ENCODE results near the gene IER3.
"Not testable (repeated sequence)": the region's sequence is repeated elsewhere in the genome, so short reads cannot be mapped to it uniquely, and the experiment has no call there.

IER3 gene

GRCh38 chr6:30768634-30769087 is 24.3 kb upstream of the IER3 start:
- DNase-seq (no peak), ATAC-seq (peak; percentile 50)

DNA sequence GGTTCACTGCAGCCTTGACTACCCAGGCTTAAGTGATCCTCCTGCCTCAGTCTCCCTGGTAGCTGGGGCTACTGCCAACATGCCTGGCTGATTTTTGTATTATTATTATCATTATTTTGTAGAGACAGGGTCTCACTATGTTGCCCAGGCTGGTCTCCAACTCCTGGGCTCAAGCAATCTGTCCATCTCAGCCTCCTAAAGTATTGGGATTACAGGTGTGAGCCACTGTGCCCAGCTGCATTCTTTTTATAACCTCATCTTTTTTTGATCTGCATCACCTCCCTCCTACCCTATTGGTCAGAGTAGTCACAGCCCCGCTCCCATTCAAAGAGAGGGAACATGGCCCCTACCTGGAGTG is 23.6 kb upstream of the IER3 start:
- no peak for DNase-seq
- no peak for ATAC-seq

DNA sequence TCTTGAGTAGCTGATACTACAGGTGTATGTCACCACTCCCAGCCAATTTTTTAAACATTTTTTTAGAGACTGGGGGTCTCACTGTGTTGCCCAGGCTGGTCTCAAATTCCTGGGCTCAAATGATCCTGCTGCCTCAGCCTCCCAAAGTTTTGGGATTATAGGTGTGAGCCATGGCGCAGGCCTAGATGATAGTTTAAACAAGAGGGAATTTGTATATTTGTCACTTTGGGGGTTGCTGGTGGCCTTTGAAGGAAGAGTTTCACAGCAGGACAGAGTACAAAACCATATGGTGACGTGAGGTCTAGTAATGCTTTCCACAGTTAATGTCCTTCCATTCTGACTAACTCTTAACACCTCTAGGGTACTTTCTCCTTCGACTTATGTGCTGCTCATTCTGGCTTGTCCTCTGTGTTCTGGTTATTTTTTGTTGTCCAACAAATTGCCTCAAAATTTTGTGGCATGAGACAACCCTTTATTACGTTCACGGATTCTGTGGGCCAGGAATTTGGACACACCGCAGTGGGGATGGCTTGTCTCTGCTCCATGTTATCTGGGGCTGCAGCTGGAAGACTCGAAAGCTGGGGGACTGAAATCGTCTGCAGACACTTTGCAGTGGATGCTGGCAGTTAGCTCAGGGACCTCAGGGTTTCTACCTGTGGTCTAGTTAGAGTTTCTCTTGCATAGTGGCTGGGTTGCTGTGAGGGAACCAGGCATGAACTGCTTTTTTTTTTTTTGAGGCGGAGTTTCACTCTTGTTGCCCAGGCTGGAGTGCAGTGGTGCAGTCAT is 23.0 kb upstream of the IER3 start:
- peak; percentile 47 for DNase-seq
- peak; percentile 71 for ATAC-seq

- no peak for DNase-seq
- no peak for ATAC-seq
Observed at GRCh38 chr6:30766461-30767157, 22.3 kb upstream of the IER3 start.

GRCh38 chr6:30765495-30765894 is 21.1 kb upstream of the IER3 start:
- not testable (repeated sequence) for DNase-seq, ATAC-seq

DNA sequence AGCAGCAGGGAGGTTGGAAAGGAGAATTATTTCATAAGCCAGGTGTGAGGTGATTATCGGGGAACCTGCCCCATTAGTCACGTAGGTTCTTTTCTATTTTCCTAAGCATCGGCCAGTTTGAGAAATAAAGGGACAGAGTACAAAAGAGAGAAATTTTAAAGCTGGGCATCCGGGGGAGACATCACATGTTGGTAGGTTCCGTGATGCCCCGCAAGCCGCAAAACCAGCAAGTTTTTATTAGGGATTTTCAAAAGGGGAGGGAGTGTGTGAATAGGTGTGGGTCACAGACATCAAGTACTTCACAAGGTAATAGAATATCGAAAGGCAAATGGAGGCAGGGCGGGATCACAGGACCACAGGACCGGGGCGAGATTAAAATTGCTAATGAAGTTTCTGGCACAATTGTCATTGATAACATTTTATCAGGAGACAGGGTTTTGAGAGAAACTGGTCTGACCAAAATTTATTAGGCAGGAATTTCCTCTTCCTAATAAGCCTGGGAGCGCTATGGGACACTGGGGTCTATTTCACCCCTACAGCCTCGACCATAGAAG is 20.2 kb upstream of the IER3 start:
- ATAC-seq, DNase-seq: not testable (repeated sequence)

DNA sequence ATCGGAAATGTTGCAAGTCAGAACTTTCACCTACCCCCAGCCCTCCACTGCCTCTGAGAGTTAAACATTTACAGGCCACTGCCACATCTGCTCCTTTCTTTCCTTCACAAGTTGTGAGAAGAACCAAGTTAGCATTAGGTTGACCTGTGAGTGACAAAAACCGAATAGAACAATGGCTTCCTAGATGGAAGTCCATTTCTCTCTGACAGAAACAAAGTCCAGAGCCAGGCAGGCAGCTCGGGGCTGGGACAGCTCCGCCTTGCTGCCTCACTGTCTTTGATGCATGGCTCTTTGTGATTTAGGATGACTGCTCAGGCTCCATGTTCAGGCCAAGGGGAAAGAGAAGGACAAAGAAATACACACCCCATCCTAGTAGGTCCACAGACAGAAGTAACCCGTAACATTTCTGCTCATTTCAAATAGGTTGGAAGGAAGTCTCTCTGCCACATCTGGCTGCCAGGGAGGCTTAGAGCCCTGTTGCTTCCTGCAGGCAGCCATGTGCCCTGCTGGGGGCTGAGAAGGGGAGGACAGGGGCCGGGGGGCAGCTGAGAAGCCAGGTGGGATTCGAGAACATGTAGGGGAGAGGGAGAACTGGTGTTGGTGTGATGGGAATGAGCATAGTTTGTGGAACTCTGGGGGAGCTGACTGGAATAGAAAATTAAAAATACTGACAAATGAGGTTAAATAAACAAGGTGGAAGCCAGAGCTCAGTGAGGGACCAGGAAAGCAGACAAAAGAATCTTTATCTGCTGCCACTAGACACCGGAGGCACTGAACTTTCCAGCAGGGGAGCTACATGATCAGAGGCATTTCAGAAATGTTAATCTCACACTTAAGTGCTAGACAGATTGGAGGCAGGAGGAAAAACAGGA is 19.5 kb upstream of the IER3 start:
- ATAC-seq (no peak), DNase-seq (no peak)

GRCh38 chr6:30763155-30763617 is 18.8 kb upstream of the IER3 start:
- ATAC-seq (no peak), DNase-seq (no peak)

DNA sequence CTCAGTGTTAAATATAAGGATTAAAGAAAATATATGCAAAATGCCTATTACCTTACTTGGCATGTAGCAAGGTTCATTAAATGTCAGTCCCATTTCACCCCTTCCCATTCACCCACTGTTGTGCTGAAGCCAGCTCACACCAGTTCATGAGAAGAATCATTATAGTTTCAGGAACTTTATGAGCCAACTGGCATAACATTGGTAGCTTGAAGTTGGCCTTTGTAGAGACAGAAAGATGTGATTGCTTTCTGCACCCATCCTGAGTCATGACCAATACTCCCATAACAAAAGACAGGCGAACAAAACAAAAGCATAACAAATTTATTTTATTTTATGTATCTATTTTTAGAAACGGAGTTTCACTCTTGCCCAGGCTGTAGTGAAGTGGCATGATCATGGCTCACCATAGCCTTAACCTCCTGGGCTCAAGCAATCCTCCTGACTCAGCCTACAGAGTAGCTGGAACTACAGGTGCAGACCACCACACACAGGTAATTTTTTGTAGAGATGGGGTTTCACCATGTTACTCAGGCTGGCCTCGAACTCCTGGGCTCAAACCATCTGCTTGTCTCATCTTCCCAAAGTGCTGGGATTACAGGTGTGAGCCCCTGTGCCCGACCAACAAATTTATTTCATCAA is 17.6 kb upstream of the IER3 start:
- ATAC-seq (peak; percentile 72), DNase-seq (no peak)

DNA sequence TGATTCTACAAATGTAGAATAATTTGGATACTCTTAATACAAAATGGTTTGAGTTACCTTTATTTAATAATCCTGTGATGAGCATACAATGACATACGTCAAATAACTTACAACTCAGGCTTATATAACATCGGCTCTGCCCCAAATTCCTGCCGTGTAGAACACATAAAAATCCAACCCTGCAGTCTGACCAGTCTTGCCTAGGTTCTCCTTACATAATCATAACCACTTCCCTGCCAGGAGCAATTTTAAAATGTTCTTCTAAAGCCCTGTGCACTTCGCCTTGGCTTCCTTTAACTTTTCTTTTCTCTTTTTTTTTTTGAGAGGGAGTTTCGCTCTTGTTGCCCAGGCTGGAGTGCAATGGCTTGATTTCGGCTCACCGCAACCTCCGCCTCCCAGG is 16.2 kb upstream of the IER3 start:
- ATAC-seq (no peak), DNase-seq (no peak)

DNA sequence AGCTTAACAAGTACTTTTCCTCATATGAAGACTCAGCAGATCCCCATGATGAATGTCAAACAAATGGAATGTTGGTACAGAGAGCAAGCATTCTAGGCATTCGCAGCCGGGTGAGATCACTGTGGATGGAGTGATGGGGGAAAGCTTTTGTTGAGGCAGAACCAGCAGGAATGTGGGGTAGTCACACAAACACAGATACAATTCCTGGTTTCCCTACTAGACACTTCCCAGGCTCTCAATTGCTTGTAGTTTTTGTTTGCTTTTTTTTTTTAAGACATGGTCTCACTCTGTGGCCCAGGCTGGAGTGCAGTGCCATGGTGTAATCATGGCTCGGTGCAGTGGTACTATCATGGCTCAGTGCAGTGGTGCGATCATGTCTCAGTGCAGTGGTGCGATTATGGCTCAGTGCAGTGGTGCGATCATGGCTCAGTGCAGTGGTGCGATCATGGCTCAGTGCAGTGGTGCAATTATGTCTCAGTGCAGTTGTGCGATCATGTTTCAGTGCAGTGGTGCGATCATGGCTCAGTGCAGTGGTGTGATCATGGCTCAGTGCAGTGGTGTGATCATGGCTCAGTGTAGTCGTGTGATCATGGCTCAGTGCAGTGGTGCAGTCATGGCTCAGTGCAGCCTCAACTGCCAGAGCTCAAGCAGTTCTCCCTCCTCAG is 15.4 kb upstream of the IER3 start:
- no peak for DNase-seq
- ATAC-seq: no peak

DNA sequence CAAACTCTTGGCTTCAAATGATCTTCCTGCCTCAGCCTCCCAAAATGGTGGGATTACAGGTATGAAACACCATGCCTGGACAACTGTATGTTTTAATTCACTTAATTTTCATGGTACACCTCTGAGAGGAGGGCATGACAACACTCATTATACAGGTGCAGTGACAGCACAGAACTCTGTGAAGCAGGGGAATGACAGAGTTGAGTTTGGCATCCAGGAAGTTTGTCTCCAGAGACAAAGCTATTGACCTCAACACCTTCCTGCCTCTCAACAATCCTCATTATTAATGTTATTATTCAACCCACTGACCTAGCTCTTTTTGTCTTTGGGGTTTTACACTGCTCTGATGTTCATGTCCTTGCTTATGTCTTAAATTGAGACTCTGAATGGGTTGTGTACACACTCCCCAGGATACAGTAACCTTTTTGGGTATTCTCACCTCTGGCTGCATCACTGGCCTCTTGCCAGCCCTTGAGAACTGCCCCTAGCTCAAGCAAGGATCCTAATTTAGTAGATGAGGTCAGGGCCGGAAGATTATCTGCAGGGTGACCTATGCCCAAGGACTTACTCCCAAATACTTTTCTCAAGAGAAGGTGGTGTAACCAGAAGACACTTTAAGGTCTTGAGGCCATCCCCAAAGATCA is 13.0 kb upstream of the IER3 start:
- ATAC-seq (no peak), DNase-seq (no peak)

- ATAC-seq: not testable (repeated sequence)
Observed at GRCh38 chr6:30756405-30757003, 12.2 kb upstream of the IER3 start.

DNA sequence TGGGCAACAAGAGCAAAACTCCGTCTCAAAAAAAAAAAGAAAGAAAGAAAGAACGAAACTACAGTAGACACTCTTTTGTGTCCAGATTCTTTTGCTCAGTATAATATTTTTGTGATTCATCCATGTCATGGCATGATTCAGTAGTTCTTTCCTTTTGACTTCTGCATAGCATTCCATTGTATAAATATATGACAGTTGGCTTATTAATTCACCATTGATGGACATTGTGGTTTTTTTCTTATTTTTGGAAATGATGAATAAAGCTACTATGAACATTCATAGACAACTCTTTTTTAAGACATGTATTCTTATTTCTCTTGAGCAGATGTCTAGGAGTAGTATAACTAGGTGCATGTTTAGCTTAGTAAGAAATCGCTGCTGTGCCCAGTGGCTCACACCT is 10.3 kb upstream of the IER3 start:
- DNase-seq: no peak
- ATAC-seq: no peak

More at GRCh38 chr6:30756405-30757003, 12.2 kb upstream of the IER3 start:
- not testable (repeated sequence) for DNase-seq

DNA sequence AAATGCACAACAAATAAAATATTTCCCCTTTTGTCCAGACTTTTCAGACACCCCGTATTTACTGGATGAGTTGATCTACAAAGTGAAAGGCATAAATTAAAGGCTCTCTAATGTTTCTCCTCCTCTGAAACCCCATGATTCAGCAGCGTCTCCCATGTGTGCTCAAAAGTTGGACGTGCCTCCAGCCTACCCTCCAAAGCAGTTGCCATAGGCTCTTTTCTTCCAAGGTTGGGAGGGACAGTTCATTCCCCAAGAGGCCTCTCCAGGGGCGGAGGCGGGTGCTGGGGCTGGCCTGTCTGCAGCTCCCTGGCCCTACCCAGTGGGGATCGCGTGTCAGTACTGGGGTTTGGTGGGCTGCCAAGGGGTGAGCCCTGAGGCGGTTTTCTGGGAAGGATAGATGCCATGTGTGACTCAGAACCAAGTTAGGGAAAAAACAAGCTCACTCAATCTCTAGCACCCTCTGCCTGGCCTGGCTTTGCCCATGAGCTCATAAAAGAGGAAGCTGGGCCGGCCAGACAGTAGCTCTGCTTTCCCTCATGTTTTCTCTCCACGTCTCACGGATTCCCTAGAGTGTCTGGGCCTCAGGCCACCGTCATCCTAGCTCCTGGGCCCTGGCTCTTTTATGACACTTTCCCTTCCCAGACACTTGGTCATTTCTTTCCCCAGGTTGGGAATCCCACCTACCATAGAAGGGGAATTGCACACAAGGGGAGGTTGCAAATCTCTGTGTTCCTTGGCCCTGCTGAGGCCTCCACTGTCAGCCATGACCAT is 8.0 kb upstream of the IER3 start:
- peak; percentile 50 for DNase-seq

GRCh38 chr6:30750379-30750668 is 6.0 kb upstream of the IER3 start:
- no peak for DNase-seq
- no peak for ATAC-seq

More for the DNA sequence above, 8.0 kb upstream of the IER3 start:
- peak; percentile 66 for ATAC-seq

DNA sequence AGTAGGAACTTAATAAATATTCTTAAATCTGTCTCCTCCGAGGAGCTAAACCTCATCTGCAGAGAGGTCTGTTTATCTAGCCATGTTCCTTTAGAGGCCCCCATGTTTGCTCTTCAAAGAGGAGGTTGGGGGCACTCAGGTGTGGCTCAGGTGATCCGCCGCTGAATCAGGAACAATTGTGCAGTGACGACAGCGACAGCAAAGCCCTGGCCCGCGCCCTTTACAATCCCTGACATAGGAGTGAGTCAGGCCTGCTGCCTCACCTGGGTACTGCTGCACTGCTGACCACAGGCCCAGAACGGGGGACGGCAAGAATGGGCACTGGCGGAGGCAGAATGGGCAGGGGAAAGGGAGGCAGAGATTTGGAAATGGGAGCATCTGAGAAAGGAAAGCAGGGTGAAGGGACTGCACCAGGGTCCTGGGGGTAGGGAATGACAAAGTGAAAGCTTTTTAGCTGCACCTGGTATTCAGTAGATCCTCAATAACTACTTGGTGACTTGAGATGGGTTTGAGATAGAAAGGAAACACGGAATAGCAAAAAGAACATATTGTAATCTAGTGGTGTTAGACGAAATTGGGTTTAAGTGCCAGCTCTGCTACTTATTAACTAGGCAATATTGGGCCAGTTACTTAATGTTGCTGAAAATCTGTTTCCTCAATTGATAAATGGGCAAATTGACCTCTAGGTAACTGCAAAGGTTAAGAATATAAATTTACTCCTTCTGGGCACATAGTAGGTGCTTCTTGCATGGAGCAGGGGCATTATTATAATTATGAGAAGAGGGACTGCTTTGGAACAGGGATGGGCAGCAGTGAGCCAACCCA is 5.4 kb upstream of the IER3 start:
- DNase-seq: no peak
- no peak for ATAC-seq

DNA sequence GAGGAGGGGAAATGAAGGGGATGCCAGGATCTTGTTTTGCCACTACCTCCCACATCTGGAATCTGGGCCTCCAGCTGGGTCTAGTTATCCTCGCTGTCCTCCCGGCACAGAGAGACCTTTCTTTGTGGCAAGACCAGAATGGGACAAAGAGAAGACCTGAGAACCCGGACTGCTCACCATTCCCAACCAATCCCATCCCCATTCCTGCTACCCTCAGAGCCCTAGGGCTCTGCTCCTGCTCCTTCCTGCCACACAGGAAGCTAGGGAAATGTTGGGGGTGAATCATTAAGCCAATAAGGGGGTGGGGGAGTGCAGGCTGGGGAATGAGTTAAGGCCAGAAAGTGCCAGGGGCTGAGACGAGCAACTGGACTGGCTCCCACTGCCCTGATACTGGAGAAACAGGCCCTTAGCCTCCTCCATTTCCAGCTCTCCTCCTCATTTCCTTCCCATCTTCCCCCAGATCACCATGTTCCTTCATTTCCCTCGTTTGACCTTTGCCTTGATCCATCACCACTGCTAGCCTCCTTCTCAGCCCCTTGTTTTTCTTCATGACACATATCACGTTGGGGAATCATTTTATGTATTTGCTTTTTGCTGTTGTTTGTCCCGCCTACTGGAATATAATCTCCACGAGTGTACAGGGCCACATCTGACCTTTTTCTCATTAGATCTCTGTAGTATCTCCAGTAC is 4.6 kb upstream of the IER3 start:
- DNase-seq: no peak

More for the DNA sequence above, 4.6 kb upstream of the IER3 start:
- ATAC-seq: no peak

Measured in stimulated activated naive CD8-positive, alpha-beta T cell treated with anti-CD3 and anti-CD28 coated beads, Interleukin-15, Interleukin-2, amounts not matched to agents 100 U/mL and 50 U/mL, for 24 hours (primary cell).